ENCODE data around the gene C9orf57.
"Not testable (repeated sequence)": the region's sequence is repeated elsewhere in the genome, so short reads cannot be mapped to it uniquely, and the experiment has no call there.

The C9orf57 gene, protein sequence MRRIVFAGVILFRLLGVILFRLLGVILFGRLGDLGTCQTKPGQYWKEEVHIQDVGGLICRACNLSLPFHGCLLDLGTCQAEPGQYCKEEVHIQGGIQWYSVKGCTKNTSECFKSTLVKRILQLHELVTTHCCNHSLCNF

GRCh38 chr9:72060513-72060912 lies at the start of gene C9orf57:
TSS of gene C9orf57 (minus strand) at chr9:72060613. CDS start at chr9:72059331, 1,282 bp downstream.
- no peak for ATAC-seq

DNA sequence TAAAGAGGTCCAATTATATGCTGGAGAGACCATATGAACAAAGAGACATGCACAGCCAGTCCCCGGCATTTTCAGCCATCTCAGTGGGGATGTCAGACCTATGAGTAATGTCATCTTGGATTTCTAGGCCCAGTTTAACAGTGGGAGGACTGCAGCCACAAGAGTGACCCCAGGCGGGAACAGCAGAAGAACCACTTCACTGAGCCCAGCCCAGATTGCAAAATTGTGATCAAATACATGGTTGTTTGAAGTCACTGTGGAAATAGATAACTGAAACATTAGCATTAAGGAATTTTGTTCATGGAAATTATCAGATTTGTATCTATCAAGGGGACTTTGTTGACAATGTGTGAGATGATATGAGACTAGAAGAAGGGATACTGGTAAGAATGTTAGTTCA lies 42.1 kb upstream of the C9orf57 start:
- no peak for ATAC-seq

- not testable (repeated sequence) for ATAC-seq
Measured at GRCh38 chr9:72095520-72095919, 35.1 kb upstream of the C9orf57 start.

GRCh38 chr9:72092820-72093219 lies 32.4 kb upstream of the C9orf57 start:
- ATAC-seq = no peak

DNA sequence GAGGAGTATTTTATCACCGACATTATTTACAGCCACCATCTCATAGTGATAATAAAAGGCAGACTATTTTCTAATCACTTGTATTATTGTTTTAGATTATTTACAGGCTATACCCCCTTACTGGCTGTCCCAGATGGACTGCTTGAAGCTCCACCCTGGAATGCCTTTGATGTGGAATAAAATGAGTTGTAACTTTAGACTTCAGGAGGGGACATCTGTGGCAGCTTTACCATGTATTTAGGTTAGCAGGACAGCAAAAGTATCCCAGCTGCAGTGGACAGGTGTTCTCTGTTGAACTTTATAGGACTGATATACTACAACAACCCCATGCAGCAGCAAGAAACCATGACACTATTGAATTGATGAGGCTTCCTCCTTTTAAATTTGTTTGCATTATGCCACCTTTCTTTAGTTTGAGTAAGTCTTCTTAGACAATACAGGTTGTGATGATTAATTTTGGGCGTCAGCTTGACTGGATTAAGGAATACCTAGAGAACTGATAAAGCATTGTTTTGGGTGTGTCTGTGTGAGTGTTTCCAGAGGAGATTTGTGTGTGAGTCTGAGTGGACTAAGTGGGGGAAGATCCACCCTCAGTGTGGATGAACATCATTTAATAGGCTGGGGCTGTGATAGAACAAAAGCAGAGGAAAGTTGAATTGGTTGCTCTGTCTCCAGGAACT lies 29.2 kb upstream of the C9orf57 start:
- ATAC-seq = no peak

GRCh38 chr9:72082536-72082935 lies 22.1 kb upstream of the C9orf57 start:
- ATAC-seq = no peak

- not testable (repeated sequence) for ATAC-seq
Measured at GRCh38 chr9:72074666-72075065, 14.3 kb upstream of the C9orf57 start.

DNA sequence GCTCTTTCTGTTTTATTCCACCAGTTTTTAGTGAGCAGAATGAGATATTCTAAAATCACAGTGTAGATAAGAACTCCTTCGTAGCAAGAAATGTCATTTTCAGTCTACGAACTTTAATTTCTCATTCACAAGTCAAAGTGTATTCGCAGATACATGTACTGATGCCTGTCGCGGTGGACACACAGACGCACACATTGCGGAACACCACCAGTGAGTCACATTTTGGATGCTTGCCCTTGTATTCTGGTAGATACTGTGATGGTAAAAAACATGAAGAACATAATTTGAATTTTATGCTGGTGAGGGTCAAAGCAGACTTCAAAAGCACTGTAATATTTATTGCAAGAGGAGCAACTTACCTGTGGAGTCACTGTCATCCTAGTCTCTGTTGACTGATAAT lies 4.7 kb upstream of the C9orf57 start:
- ATAC-seq = no peak

DNA sequence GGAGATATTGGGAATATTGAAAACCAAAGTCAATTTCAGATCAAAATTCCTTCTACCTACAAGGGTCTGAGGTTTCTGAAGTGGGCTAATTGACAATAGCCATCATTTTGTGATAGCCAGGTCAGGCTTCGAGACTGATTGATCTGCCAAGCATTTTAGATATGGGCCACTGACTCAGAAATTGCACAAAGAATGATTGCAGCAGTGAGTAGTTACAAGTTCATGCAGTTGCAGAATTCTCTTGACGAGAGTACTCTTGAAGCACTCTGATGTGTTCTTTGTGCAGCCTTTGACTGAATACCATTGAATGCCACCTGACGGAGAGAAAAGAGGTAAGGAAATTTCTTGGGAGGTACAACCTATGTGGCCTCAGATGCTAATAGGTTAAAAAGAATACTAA lies 8.3 kb downstream of the C9orf57 start:
- ATAC-seq = no peak

DNA sequence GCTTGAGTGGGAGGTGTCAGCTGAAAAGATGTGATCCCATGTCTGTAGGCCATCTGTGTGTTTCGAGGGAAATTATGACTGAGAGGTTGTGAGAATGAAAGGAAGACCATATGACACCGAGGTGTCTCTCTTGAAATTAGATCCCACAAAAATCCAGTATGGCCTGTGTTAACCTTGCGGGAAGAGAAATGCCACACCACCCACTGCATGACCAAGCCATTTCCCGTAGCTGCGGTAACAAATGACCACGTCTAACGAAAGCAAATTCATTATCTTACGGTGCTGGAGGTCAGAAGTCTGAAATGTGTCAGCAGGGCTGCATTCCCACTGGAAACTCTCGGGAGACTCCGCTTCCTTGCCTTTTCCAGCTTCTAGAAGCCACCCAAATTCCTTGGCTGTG lies 11.6 kb downstream of the C9orf57 start:
- no peak for ATAC-seq

GRCh38 chr9:72046630-72047456 lies 13.6 kb downstream of the C9orf57 start:
- no peak for ATAC-seq

DNA sequence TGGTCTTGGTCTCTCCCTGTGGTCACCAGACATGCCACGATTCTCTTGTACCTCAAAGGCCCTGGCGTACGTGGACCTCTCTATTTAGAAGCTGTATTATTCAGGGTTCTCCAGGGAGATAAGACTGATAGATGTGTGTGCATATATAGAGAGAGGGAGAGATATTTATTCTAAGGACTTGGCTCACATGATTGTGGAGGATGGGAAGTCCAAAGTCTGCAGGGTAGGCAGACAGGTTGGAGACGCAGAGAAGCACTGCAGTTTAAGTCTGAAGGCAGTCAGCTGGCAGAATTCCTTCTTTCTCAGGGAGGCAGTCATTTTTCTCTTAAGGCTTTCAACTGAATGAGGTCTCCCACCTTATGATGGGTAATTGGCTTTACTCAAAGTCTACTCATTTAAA lies 16.3 kb downstream of the C9orf57 start:
- ATAC-seq = no peak

DNA sequence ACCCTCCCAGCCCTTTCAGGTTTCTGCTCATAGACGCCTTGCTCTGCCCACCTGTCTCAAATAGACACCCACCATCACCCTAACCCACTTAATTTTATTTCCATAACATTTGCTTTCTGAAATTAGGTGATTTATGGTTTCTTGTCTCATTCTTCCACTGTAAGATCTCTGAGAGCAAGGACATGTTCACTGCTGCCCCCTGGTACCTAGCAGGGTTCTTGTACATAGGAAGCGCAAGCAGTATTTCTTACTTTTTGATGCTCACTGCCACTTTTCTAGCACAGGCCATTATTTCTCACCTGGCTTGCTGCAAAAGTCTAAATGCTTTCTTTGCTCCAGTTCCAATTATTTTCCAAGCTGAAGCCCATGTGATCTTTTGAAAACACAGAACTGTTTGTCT lies 16.8 kb downstream of the C9orf57 start:
- no peak for ATAC-seq

DNA sequence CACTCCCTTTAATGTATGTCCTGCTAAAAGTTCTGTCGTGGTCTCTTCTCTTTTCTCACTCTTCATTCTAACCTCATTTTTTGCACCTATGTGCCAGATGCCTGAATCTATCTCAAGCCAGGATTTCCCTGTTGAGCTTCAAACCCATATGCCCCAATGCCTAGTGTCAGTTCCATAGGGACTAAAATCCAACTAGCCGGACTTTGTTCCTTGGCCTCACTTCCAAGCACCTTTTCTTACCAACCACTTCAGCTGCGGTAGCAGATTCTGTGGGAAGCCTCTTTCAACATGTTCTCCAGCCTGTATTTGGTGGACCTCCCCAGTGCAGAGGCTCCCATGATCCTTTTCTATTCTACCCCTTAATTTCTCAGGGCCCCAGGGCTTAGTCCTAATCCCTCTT lies 17.5 kb downstream of the C9orf57 start:
- ATAC-seq = no peak

- ATAC-seq = no peak
Measured at GRCh38 chr9:72041775-72042194, 18.6 kb downstream of the C9orf57 start.

DNA sequence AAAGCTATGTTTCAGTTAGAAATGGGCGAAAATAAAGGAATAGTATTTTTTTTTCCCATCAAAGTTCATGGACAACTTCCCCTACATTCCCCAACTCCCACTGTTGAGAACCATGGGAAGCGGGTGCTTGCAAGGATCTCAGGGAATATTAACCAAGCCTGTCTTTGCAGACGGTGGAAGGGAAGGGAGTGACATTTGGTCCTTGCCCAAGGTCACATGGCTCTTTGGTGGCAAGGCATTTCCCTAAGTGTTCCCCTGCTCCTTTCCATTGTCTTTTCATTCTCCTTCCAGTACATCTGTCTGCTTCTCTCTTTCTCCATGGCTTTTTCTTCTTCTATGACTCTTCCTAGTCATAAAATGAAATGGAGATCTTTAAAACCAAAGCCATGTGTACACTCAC lies 19.0 kb downstream of the C9orf57 start:
- ATAC-seq = no peak

GRCh38 chr9:72039532-72039931 lies 20.9 kb downstream of the C9orf57 start:
- ATAC-seq = no peak

DNA sequence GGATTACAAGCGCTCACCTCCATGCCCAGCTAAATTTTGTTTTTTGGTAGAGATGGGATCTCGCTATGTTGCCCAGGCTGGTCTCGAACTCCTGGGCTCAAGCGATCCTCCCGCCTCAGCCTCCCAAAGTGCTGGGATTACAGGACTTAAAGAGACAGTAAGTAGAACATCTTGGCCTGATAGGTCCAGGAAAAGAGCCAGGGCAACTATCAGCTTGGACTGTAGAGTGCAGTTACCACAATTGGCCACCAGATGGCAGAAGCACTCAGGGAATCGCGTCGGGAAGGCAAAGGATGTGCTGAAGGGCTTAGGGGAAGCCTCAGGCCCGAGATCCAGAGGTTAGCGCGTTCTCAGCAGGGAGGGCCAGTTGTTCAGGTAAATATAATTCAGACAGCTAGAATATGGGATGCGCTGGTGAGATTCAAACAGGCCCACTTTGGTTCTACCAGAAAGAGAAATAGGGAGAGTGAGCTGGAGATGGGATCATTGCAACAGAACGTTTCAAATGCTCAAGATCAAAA lies 21.5 kb downstream of the C9orf57 start:
- peak; percentile 49 to 61 for ATAC-seq

DNA sequence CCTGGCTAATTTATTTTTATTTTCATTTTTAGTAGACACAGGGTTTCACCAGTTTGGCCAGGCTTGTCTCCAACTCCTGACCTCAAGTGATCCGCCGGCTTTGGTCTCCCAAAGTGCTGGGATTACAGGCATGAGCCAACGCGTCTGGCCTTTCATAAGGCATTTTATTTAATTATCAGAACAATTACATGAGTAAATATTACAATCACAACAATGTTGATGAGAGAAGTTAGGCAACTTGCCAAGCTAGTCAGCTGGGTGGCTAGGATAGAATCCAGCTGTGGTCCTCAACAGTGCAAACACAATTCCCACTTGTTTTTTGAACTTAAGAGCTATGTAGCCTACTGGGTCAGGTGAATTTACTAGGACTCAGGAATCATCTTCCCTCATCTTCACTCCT lies 22.0 kb downstream of the C9orf57 start:
- ATAC-seq = no peak

- no peak for ATAC-seq
Measured at GRCh38 chr9:72037571-72037970, 22.8 kb downstream of the C9orf57 start.

DNA sequence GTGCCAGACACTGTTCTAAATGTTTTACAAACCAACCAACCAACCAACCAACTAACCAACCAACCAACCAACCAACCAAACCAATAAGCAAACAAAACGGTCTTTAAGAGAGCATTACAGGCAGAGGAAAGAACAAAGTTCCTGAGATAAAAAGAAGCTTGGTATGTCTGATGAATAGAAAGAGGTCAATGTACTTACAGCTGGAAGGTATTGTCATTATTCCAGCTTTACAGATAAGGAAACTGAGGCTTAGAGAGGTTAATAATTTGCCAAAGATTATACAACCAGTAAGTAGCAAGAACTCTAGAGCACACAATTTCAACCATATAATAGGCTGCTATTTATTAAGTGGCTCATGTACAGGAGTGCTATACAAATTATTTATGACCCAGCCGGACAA lies 29.6 kb downstream of the C9orf57 start:
- no peak for ATAC-seq

DNA sequence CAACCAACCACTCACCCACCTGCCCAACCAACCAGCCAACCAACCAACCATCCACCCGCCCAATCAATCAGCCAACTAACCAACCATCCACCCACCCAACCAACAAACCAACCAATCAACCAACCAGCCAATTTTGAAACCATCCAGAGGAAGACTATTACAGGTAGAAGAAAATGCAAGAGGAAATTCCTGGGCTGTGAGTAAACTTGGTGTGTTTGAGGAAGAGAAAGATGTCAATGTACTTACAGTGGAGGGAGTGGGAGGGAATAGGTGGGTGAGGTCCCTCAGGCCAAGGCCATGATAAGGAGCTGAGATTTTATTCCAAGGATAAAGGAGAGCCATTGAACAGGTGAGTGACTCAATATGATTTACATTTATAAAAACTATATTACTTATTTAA lies 30.4 kb downstream of the C9orf57 start:
- no peak for ATAC-seq

GRCh38 chr9:72025906-72026305 lies 34.5 kb downstream of the C9orf57 start:
- no peak for ATAC-seq

- ATAC-seq = no peak
Measured at GRCh38 chr9:72023596-72023995, 36.8 kb downstream of the C9orf57 start.
